Ureter (tissue), 1 donor: Measurements from ENCODE around the gene GPBAR1. TPM values are rescaled to one million over a fixed set of nuclear protein-coding genes. Genes with fewer than 3 reads are reported as not detected.

Experiments
- DNase-seq: peaks from one replicate; pipeline ENCODE4 v3.0.0-alpha.2; 2020; ENCODE audit warnings: low spot score
- total RNA-seq: library from RNA; stranded (reverse); gene quantifications from one replicate; pipeline ENCODE4 v1.2.4, GENCODE V29; 2023
- donor health status: DM: yes; HTN: yes; CAD: no.

The GPBAR1 gene
- total RNA-seq, 1 donor from 2014 or later: 1.5 TPM

DNA sequence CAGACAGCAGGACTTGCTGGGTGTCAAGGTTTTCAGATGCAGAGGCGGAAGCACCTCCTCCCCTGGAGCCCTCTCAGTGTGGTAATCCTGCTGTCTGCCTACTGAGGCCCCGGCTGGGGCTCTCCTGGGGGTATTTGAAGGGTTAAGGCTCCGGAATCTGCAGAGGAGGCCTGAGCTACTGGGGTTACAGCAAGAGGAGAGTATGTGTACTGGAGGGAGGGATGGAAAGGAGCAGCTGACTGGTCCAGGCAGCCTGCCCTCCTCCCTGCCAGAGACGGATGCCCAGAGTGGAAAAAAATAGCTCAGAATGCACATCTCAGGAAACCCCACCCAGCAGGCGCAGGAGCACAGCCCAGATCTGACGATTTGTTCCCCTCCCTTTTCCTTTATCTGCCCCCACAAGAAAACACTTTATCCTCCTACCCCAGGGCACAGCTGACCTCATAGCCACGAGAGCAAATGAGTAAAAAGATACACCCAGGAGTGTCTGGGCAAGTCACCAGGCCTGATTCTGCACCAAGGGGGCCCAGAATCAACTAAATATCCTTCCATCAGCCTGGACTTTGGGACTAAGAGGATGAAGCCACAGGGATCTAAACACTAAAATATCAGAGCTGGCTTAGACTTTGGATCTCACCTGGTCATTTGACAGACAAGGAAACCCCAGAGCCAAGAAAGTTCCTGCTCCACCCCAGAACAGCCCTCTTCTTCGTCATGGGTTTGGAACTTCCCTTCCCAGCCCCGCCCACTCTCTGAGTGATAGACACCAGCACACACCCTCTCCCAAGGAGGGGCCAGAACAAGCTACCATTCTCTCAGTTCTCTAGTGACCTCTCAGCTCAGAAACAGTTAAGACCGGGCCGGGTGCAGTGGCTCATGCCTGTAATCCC, 26.0 kb downstream of the GPBAR1 start:
- DNase-seq: peak; percentile 96

DNA sequence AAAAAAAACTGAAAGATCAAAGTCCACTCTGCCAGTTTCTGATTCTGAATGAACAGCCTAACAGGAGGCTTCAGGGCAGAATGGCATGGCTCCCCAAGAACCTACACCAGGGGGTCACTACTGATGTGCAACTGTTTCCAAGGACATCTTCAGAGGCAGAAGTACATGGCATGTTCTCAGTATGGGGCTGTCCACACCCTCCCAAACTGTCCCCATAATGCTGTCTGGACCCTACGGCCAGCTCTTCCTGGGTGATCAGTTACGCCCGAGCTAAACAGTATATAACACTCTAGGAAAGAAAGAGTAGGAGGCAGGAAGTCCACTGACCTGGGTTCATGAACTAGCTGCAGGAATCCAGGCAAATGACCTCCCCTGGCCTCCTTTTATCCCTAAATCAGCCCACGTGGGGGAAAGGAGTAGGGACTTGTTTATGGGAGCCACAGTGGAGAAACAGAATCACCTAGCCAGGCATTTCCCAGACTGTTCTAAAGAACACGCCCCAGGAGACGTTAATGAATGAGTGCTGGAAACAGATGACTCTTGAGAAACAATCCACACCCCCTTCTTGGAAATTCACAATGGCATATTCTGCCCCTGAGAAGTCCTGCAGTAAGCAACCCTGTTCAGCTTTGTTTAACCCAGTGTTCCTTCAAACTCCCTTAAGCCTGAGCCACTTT, 29.0 kb downstream of the GPBAR1 start:
- no peak for DNase-seq

DNA sequence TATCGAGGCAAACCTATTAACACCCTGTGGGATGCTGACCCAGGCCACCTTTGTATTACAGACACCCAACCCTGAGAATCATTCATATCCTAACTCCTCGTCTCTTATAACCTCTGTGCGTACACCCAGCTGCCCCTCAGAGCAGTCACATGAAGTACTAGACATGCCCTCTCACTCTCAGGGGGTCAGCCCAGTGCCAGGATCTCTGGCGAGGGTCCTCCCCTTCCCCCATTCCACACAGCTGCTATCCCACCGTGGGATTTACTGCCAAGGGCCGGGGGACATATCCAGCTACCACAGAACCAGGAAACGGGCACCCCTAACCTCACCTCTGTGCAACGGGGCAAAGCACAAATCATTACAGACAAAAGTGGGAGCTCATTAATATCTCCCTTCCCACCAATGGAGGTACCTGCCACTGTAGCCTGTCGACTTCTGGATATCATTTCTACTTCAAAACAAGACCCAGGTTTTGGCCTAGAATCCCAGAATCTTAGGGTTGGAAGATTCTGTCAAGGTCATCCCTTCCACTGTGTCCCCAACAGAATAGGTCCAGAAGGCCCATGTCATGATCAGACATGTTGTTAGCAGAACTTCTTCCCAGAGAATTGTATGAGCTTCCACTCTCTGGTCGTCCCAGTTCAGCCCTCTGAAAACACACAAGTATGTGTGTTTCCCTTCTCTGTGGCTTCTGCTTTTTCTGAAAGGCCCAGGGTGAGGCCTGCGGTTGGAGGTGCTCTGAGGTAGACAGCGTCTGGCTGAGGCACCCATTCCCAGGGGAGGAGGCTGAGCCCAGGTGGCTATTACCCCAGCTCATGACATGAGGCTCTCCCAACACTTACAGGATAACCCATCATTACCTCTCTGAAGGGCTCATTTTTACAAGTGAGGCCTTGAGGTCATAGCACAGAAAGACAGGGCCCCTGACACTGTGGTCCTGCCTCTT, 29.8 kb downstream of the GPBAR1 start:
- no peak for DNase-seq

DNA sequence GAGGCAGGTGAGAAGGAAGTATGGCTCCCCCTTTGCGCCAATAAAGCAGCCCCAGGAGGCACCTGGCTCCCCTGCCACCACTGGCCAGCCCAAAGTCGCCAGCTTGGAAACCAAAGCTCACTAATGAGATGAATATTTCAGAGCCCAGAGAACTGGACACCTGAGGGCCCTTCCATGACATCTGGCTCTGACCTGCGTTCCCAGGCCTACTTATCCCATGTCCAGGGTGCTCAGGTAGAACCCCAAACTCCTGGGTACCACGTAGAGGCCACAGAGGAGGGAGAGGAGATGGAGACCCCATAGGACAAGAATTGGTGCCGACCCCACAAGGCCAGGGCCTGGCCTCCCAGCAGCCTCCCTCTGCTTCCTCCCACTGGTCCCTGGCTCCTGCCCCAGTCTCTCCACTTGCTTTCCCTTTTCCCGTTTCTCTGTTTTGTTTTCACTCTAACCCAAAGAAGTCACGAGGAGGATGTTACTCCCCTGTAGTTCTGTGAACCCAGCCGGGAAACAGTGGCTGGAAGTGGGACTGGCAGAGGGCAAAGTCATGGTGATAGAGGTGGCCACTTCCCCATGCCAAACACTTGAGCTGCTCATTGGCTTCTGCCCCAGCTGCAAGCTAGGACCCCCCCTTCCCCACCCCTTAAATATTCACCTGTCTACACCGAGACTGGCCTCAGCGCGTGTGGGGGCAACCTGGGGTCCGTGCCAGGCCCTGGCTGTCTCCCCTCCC, 30.7 kb downstream of the GPBAR1 start:
- no peak for DNase-seq

- DNase-seq: peak; percentile 80
Measured at GRCh38 chr2:218292048-218293014, 31.5 kb downstream of the GPBAR1 start, which contains the start of gene TMBIM1. TSS of gene TMBIM1 (minus strand) at chr2:218292503. CDS start at chr2:218282141, 10,362 bp downstream.

DNA sequence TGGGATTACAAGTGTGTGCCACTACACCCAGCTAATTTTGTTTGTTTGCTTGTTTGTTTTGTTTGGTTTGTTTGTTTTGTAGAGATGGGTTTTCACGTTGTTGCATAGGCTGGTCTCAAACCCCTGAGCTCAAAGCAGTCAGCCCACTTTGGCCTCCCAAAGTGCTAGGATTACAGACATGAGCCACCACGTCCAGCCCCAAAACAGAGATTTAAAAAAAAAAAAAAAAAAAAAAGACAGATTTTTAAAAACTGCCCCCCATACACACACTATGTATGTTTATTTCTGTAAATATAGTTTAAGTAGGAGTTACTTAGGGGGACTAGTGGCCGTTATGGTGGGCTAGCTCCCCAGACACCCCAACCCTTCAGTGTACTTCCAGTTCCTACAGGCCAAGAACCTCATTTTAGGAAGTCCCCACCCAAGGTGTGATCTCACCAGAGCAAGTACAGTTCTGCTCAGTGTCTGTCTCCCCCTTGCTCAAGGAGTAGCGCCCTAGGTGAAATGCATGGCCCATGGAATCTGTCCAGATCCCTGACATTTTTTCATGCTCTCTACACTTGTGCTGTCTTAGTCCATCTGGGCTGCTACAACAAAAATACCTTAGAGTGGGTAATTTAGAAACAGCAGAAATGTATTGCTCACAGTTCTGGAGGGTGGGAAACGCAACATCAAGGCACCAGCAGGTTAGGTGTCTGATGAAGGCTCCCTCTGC, 33.1 kb downstream of the GPBAR1 start:
- DNase-seq: no peak

DNA sequence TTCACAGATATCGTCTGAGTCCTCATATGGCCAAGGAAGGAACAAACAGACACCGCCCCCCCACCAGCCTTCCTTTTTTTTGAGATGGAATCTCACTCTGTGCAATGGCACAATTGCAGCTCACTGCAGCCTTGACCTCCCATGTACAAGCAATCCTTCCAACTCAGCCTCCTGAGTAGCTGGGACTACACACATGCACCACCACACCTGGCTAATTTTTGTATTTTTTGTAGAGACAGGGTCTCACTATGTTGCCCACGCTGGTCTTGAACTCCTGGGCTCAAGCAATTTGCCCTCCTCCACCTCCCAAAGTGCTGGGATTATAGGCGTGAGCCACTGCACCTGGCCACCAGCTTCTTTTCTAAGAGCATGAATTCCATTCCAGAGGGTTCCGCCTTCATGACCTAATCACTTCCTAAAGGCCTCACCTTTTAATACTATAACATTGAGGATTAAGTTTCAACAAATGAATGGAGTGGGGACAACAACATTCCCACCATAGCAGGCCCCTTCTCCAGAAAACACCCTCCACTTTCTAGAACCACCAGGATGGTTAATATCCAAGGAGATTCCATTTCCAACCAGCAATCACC, 33.7 kb downstream of the GPBAR1 start:
- no peak for DNase-seq

GRCh38 chr2:218295029-218295428, 34.2 kb downstream of the GPBAR1 start:
- no peak for DNase-seq

DNA sequence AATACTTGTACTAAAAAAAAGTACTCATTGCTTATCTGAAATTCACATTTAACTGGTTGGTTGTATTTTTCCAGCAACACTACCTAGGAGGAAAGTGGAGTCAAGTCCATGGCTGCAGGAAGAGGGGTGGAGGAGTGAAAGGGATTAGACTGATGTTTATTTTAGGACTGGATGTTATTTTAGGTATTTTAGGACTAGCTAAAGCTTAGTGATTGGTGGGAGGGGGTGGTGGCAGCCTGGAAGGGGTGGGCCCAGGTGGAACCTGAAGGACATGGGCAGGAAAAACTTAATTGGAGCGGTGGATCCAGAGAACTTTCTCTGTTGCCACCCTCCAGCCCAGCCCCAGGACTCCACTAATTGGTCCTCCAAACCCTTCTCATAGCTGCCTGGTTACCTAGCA, 35.4 kb downstream of the GPBAR1 start:
- no peak for DNase-seq

DNA sequence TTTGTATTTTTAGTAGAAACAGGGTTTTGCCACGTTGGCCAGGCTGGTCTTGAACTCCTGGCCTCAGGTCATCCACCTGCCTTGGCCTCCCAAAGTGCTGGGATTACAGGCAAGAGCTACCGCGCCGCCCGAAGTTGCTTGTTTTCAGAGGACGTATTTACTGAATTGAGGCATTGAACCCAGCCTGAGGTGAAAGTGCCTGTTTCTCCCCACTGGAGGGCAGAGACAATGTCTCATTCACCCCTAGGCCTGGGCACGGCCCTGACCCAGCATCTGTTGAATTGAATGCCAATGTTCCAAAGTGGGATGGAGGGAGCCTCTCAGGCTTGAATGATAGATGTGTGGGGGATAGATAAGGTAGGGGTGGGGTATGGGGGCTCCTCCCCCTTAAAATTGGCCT, 36.0 kb downstream of the GPBAR1 start:
- DNase-seq: no peak

GRCh38 chr2:218298314-218298875, 37.6 kb downstream of the GPBAR1 start:
- DNase-seq: no peak

- no peak for DNase-seq
Measured at GRCh38 chr2:218300141-218300540, 39.3 kb downstream of the GPBAR1 start.

DNA sequence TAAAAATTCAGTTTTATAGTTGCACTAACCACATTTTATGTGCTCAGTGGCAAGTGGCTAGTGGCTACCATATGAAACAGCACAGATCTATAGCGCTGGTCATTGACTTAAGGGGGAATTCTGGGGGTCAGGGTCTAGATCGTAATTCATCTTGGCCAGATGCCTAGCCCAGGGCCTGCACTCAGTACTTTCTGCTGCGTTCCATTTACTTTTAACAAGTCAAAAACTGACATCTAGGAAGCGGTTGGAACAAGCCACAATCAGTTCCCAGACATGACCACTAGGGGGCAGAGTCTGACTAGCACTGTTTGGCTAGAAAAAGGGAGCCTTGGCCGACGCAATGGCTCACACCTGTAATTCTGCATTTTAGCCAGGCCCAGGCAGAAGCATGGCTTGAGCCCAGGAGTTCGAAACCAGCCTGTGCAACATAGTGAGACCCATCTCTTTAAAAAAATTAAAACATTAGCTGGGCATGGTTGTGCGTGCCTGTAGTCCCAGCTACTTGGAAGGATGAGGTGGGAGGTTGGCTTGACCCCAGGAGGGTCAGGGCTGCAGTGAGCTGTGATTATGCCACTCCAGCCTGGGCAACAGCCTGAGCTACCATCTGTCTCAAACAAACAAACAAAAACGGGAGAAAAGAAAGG, 40.5 kb downstream of the GPBAR1 start:
- DNase-seq: peak; percentile 93

- no peak for DNase-seq
Measured at GRCh38 chr2:218305383-218305782, 44.6 kb downstream of the GPBAR1 start.

DNA sequence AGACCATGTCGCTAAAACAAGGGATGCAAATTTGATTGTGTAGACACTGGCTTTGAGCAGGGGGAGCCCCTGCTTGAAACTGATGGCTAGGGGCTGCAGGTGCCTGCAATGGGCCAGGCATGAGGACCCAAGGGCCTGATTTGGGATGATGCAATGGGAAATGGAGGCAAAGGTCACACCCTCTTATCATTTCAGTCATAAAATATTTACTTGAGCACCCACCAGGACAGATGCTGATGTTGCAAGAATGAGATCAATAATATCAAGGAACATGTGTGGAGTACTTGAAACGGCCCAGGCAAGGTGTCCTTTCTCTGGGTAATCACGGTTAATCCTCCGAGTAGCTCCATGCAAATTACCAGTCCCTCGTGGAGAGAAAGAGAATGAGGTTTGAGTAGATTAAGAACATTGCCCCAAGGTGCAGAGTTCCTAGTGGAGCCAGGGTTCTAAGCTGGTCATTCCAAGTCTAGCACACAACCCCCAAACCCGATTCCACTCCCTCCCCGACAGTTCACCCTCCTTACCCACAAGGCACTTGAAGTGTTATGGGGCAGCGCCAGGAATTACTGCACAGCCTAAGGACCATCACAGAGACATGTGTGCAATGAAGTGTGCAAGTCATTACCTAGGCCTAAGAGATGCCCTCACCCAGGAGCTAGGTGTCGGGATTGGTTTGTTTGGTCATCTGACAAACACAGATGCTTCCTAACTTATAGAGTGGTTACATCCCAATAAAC, 45.5 kb downstream of the GPBAR1 start:
- DNase-seq: no peak

DNA sequence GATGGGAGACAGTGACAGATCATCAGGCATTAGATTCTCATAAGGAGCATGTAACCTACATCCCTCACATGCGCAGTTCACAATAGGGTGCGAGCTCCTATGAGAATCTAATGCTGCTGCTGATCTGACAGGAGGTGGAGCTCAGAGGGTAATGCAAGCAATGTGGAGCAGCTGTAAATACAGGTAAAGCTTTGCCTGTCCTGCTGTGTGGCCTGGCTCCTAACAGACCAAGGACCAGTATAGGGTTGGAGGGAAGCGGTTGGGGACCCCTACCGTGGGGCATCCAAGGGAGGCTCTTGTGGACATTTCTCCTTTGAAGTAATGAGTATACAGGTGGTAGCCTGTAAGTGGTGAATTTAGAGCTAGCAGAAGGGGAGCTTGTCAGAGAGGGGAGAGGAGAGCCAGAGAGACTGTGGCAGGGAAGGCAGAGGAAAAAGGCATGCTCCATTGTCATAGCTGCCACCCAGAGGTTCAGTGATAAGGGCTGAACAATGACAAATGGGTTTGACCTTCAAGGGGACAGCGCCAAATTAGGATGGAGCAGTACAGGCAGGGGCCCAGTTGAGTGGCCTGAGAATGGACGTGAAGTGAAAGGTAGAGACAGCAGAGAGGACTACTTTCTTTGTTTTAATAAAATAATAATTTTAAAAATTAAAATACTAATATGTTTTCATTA, 46.7 kb downstream of the GPBAR1 start:
- no peak for DNase-seq
